Heart right ventricle (tissue), 16 donors: ENCODE measurements around the gene PHYKPL. TPM values are rescaled to one million over a fixed set of nuclear protein-coding genes. Genes with fewer than 3 reads are reported as not detected.
A peak's percentile ranks its signal among the peaks of the same experiment; 100 is the strongest.

Source experiments
- ATAC-seq, 8 donors: fragments of 200-7000 bp; cut with Tn5 transposase; one replicate each; pipeline ENCODE4 v1.9.1; 2020; ENCODE audit warnings: mild to moderate bottlenecking in 8 of 8, moderate library complexity in 8 of 8, moderate number of reproducible peaks in 1 of 8
- DNase-seq, 2 donors: peaks; one replicate each; pipeline ENCODE4 v3.0.0-alpha.2; 2020
- H3K27ac ChIP-seq, 10 donors: fragments of 200-600 bp; sonication (generic) in 2 of 10; one replicate each; pipeline versions ENCODE4 v1.5.0 to v1.8.0; 2020 to 2022; ENCODE audit warnings: mild to moderate bottlenecking in 3 of 10
- H3K27me3 ChIP-seq, 7 donors: fragments of 200-600 bp; one replicate each; pipeline ENCODE4 v1.8.0; 2021 to 2022; ENCODE audit warnings: mild to moderate bottlenecking in 2 of 7
- H3K36me3 ChIP-seq, 9 donors: fragments of 200-600 bp; sonication (generic) in 1 of 9; one replicate each; pipeline versions ENCODE4 v1.5.0 to v1.8.0; 2020 to 2022; ENCODE audit warnings: mild to moderate bottlenecking in 2 of 9
- H3K4me1 ChIP-seq, 9 donors: fragments of 200-600 bp; sonication (generic) in 1 of 9; one replicate each; pipeline versions ENCODE4 v1.5.0 to v1.8.0; 2020 to 2022; ENCODE audit warnings: mild to moderate bottlenecking in 4 of 9
- H3K4me3 ChIP-seq, 10 donors: fragments of 200-600 bp; sonication (generic) in 2 of 10; one replicate each; pipeline versions ENCODE4 v1.5.0 to v1.8.0; 2020 to 2022; ENCODE audit warnings: mild to moderate bottlenecking in 7 of 10, moderate library complexity in 2 of 10
- H3K9me3 ChIP-seq, 11 donors: fragments of 200-600 bp in 10 of 11; sonication (generic) in 2 of 11; one replicate each; pipeline versions ENCODE4 v1.5.0 to v1.8.0; 2013 to 2022; ENCODE audit warnings: mild to moderate bottlenecking in 2 of 11, control low read depth in 1 of 11, moderate library complexity in 1 of 11
- WGBS, 2 donors: extraction: QIAGEN DNeasy Blood & Tissue Kit; methylation state at CpG; one replicate each; pipeline ENCODE4 v1.1.7; 2013; ENCODE audit warnings: inconsistent platforms in 1 of 2; 5-methylcytosine and 5-hydroxymethylcytosine counted together
- intact Hi-C, 10 donors: fragments of 100-400 bp; cut with DNase I; formaldehyde crosslinking; loops; one replicate each; pipeline versions ENCODE4 v1.11.1 to v1.14.2; 2022
- polyA plus RNA-seq, 2 donors: library from polyadenylated mRNA; stranded (reverse); fragments of 200-250 nt; gene quantifications; one replicate each; pipeline ENCODE4 v1.2.3, GENCODE V29; 2013
- total RNA-seq, 10 donors: library from RNA; stranded (reverse); fragmentation: NEBNext Ultra II Directional in 3 of 10; extraction: Animal tissue kit (Norgen Biotek cat#: 25700) in 3 of 10; gene quantifications; one replicate each; pipeline versions ENCODE4 v1.2.1 to v1.2.4, GENCODE V29; 2021 to 2023
- TF ChIP-seq, protein P1 (sequence below), 9 donors: fragments of 200-600 bp; sonication (generic) in 2 of 9; IDR thresholded peaks; one replicate each; pipeline versions ENCODE4 v1.5.0 to v1.8.0; 2021 to 2022; ENCODE audit warnings: antibody characterized with exemption in 9 of 9, mild to moderate bottlenecking in 5 of 9, moderate library complexity in 1 of 9
- donor health status: Arrhythmogenic right ventricular cardiomyopathy.
- donor health status: ischemic (EF 13 %, LVEDD 7.1; RV severe dilation, severe dysfunction).
- donor health status: healthy with polysubstance abuse.
- donor health status: DM: no; HTN: yes; CAD: no.
- donor health status: DM: no; HTN: no; CAD: no.
- donor health status: ischemic (EF 25% LVEDD 6.9; RV normal size, moderate dysfunction).
- donor health status: ischemic (EF 25% LVEDD 5.7; RV mildly dilated, moderate dysfunction).
- donor health status: healthy.
- donor health status: DM: yes; HTN: yes; CAD: no.
- donor health status: Ischemic cardiomyopathy.
- donor health status: ischemic (EF 35%, LVEDD 5.7; RV mildly dilated, moderate dysfunction).
- donor health status: nonischemic (EF 11% LVEDD 7.7; RV severe dilation, severe dysfunction).
- donor health status: DM: yes; HTN: yes; CAD: no.
- donor health status: PGD.
- donor health status: ischemic (EF 29% LVEDD 5.4; RV normal size, mild dysfunction).
- donor health status: nonischemic (EF 23%, LVEDD 6.1; RV moderate dilation, normal function).

The PHYKPL gene
- total and polyA plus RNA-seq, 12 donors, result 24.8 to 59.8 (median 37.3) TPM

DNA sequence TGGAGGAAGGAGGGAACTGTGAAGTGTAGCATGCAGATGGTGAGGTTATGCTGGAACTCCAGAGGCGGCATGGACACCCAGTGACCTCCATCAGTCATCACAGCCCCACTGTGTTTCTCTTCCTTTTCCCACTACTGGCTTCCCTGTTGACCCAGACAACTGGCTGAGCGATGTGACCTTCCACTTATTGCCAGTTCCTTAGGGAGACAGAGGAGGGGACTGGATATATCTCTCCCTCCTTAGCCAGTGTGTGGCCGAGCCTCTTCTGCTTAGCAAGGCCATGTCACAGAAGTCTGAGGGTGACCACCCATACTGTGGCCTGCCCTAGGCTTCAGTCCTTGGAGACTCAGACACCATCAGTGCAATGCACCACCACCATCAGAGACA, 3.0 kb upstream of the PHYKPL start:
- no peak for ATAC-seq
- no peak for DNase-seq
- Histone ChIP-seq H3K4me1 (peaks cover 25 to 88% (median 51%) of the 10 kb centered on the region in 9 donors), H3K4me3 (no peak overlapping the region), H3K36me3 (peaks cover 0 to 8% (median 0%) of the 10 kb centered on the region in 9 donors), H3K9me3 (no peaks in the 10 kb centered on the region), H3K27ac (no peak overlapping the region), H3K27me3 (no peaks in the 10 kb centered on the region)
- WGBS, 2 donors, result 78 to 82% methylated on average over 3 of the region's 3 CpGs
- TF ChIP-seq, protein P1, sequence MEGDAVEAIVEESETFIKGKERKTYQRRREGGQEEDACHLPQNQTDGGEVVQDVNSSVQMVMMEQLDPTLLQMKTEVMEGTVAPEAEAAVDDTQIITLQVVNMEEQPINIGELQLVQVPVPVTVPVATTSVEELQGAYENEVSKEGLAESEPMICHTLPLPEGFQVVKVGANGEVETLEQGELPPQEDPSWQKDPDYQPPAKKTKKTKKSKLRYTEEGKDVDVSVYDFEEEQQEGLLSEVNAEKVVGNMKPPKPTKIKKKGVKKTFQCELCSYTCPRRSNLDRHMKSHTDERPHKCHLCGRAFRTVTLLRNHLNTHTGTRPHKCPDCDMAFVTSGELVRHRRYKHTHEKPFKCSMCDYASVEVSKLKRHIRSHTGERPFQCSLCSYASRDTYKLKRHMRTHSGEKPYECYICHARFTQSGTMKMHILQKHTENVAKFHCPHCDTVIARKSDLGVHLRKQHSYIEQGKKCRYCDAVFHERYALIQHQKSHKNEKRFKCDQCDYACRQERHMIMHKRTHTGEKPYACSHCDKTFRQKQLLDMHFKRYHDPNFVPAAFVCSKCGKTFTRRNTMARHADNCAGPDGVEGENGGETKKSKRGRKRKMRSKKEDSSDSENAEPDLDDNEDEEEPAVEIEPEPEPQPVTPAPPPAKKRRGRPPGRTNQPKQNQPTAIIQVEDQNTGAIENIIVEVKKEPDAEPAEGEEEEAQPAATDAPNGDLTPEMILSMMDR (IDR thresholded peaks at IDR 0.05), result no peak
- intact Hi-C loops, result no loop called here

DNA sequence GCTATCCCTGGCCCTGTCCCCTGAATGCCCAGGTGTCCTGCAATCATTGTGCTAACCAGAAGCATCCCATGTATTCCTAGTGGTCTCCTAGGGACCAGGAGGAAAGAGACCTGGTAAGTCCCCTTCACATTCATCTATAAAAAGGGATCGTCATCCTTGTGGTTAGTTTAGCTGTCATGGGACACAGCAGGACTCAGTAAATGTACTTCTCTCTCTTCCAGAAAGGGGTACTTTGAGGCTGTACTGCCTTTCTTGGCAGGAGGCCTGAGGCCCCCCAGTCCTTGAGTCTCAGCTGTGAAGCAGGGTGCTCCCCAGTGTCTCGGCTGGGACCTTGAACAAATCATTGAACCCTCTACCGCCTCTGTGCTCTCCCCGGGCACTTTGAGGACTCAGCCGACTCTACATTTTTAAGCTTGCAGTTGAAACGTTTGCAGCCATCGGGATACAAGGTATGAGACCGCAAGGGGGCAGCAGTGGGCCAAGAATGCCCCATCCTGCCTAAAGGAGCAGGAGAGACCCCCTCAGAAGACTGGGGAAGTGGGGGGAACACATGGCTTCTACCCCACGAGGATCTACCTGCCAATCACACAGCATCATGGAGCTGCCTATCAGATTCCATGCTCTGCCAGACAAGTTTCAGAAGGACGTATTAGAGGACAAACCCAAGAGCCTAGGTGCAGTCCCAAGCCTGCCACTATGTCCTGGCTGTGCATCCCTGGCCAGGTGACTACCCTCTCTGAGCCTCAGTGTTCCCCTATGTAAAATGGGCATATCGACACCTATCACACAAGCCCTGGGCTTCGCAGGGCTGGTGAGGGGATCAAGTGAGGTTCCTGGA, 2.4 kb upstream of the PHYKPL start:
- H3K4me1 ChIP-seq, result peaks cover 27 to 88% (median 53%) of the 10 kb centered on the region in 9 donors
- peak; percentile 80 for DNase-seq
- peaks cover 0 to 14% (median 0%) of the 10 kb centered on the region in 9 donors for H3K36me3 ChIP-seq
- 21 to 25% methylated on average over 12 of the region's 12 CpGs for WGBS, 2 donors
- no peak overlapping the region for H3K4me3 ChIP-seq
- H3K27ac ChIP-seq, result peak overlapping the region in 6 of 10 donors; percentile 10 to 52 (median 22)
- TF ChIP-seq, protein P1 (IDR thresholded peaks at IDR 0.05), result peak; percentile 59 to 84 (median 76)
- intact Hi-C loops, result no loop called here
- ATAC-seq, result peak in 2 of 8 donors; percentile 20 to 31
- no peaks in the 10 kb centered on the region for H3K27me3 ChIP-seq
- H3K9me3 ChIP-seq, result no peaks in the 10 kb centered on the region

DNA sequence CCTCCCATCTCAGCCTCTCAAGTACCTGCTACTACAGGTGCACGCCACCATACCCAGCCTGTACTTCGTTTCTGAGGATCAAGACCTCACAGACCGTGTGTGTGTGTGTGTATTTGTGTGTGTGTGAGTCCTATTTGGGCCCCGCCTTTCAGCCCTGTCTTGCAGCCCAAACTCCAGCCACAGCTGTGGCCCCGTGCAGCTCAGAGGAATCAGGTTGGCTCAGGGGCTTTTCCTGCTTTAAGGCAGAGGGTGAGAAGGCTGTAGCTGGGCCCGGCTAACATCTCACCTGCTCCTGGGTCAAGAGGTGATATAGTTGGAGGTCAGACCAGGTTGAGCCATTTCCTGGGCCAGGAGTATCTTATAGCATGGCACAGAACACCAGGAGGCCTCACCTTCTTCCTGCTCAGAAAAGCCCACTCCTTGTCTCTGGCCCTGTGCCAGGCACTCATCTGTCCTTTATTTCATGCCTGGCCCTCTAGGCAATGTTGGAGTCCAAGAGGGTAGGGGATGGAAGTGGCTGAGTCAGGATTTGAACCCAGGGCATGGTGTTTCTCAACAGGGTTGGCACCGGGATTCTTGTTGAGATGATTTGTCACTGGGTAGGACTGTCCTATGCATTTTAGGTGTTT, 1.6 kb upstream of the PHYKPL start:
- ATAC-seq (no peak), DNase-seq (no peak)
- TF ChIP-seq, protein P1 (IDR thresholded peaks at IDR 0.05), result no peak
- peak overlapping the region in 2 of 10 donors; percentile 21 to 41 for H3K27ac ChIP-seq
- H3K4me1 ChIP-seq, result peaks cover 26 to 91% (median 49%) of the 10 kb centered on the region in 9 donors
- intact Hi-C loops, result no loop called here
- WGBS, 2 donors, result 91 to 93% methylated on average over 7 of the region's 7 CpGs
- H3K36me3 ChIP-seq, result peaks cover 0 to 21% (median 4%) of the 10 kb centered on the region in 9 donors
- H3K27me3 ChIP-seq, result no peaks in the 10 kb centered on the region
- no peaks in the 10 kb centered on the region for H3K9me3 ChIP-seq
- no peak overlapping the region for H3K4me3 ChIP-seq

DNA sequence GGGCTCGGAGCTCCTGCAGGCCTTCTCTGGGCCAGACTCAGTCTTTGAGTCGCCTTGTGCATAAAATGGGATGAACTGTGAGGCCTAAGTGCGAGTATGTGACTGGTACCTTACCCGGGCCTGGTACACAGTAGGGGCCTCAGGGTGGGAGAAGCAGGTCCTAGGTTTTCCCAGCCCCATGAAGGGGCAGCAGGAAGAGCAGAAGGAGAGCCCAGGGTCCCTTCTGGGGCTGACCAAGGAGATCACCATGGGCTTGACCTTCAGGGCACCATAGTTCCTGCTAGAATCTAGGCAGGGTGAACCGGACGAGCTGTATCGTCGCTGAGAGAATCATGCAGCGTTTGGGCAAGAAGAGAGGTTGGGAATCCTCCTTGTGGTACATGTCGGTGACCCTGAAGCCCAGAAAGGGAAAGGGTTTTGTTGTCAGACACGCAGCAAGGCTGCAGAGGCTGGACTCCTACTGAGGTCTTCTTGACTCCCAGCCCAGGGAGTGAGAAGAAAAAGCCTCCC, 373 bp upstream of the PHYKPL start:
- peaks cover 20 to 78% (median 39%) of the 10 kb centered on the region in 9 donors for H3K4me1 ChIP-seq

More for the DNA sequence above, 373 bp upstream of the PHYKPL start:
- intact Hi-C loops, result loop anchor here in 2 of 10 donors (1.0 to 2.0 kb wide), 2 partner anchors 28 to 29 kb away; partner anchors contain the start of gene HNRNPAB (in 2 of the 2)
- Histone ChIP-seq H3K4me3 (peak overlapping the region; percentile 76 to 95 (median 91)), H3K27me3 (no peaks in the 10 kb centered on the region), H3K36me3 (peaks cover 0 to 34% (median 4%) of the 10 kb centered on the region in 9 donors), H3K9me3 (no peaks in the 10 kb centered on the region), H3K27ac (peak overlapping the region; percentile 84 to 100 (median 98))
- no peak for DNase-seq
- peak in 1 of 8 donors; percentile 4 for ATAC-seq
- TF ChIP-seq, protein P1 (IDR thresholded peaks at IDR 0.05), result no peak
- WGBS, 2 donors, result 68 to 69% methylated on average over 11 of the region's 11 CpGs
